K562 (cell line): ENCODE results near the gene INSM1. TPM values are rescaled to one million over a fixed set of nuclear protein-coding genes. Genes with fewer than 3 reads are reported as not detected.
"Not testable (repeated sequence)": the region's sequence is repeated elsewhere in the genome, so short reads cannot be mapped to it uniquely, and the experiment has no call there.

Experiments used
- ATAC-seq: fragments of 200-7000 bp; cut with Tn5 transposase; 3 replicates; pipeline ENCODE4 v1.9.1; 2020; ENCODE audit warnings: moderate library complexity
- BruUV-seq: library from RNA; stranded (reverse); fragments of 400-500 nt; replicated peaks from 2 replicates; lab custom pipeline; 2021; lab: Mats Ljungman, UMichigan
- CTCF ChIA-PET: fragments of 300-600 bp; formaldehyde crosslinking; extraction: SDS; loops from one replicate; lab custom pipeline; 2021; ENCODE audit warnings: low intra/inter-chr PET ratio; lab: Yijun Ruan, JAX
- POLR2A ChIA-PET: fragments of 300-600, 350-650 bp; sonication (Branson Sonifier 250); formaldehyde crosslinking; extraction: SDS; loops from one replicate; lab custom pipeline; 2021; ENCODE audit warnings: antibody characterized with exemption, inconsistent platforms; lab: Yijun Ruan, JAX
- DNase-seq, 4 experiments: peaks; one replicate each; pipeline versions ENCODE4 v3.0.0 to v3.0.0-alpha.2; 2011 to 2018; ENCODE audit warnings: low spot score in 3 of 4, mixed read lengths in 3 of 4; ENCODE audit errors: extremely low read depth in 1 of 4
- FAIRE-seq: peaks from 2 replicates; lab custom pipeline; 2011; peaks lifted over from hg19 to GRCh38; lab: Jason Lieb, UNC
- H2AFZ ChIP-seq: 2 replicates; pipeline ENCODE4 v1.6.0; 2011; ENCODE audit warnings: low read depth, low read length, control low read depth, inconsistent platforms
- H3K27ac ChIP-seq: fragments of 200-600 bp; 3 replicates; pipeline ENCODE4 v1.8.0; 2011; ENCODE audit warnings: low read depth, mild to moderate bottlenecking, control low read depth, inconsistent platforms, low read length, moderate library complexity, mixed read lengths; ENCODE audit errors: extremely low read depth
- H3K27me3 ChIP-seq, 2 experiments: fragments of 300-600 bp in 1 of 2; 2 replicates in 1 of 2; 3 replicates in 1 of 2; pipeline versions ENCODE4 v1.6.0 to v1.8.0; 2011; ENCODE audit warnings: inconsistent platforms in 2 of 2, low read length in 2 of 2, mild to moderate bottlenecking in 1 of 2, mixed read lengths in 1 of 2, moderate library complexity in 1 of 2; ENCODE audit not compliant: control insufficient read depth in 2 of 2, insufficient read depth in 2 of 2
- H3K36me3 ChIP-seq: fragments of 300-600 bp; 3 replicates; pipeline ENCODE4 v1.8.0; 2011; ENCODE audit warnings: mild to moderate bottlenecking, low read length, inconsistent platforms; ENCODE audit not compliant: control insufficient read depth, insufficient read depth
- H3K4me1 ChIP-seq, 2 experiments: fragments of 200-600 bp in 1 of 2; replicated peaks in 1 of 2; 2 replicates in 1 of 2; 3 replicates in 1 of 2; pipeline versions ENCODE4 v1.5.1 to v1.8.0; 2011; ENCODE audit warnings: inconsistent platforms in 2 of 2, low read length in 2 of 2, mild to moderate bottlenecking in 1 of 2, mixed read lengths in 1 of 2, moderate library complexity in 1 of 2; ENCODE audit not compliant: control insufficient read depth in 2 of 2, insufficient read depth in 2 of 2
- H3K4me2 ChIP-seq: 2 replicates; pipeline ENCODE4 v1.6.1; 2011; ENCODE audit warnings: low read length, control low read depth, inconsistent platforms, mixed read lengths; ENCODE audit not compliant: insufficient read depth
- H3K4me3 ChIP-seq: fragments of 200-600 bp; sonication (generic), shearing (Covaris generic); 2 replicates; pipeline ENCODE4 v1.5.1; 2016; ENCODE audit warnings: control low read depth, inconsistent platforms
- H3K79me2 ChIP-seq: fragments of 200-600 bp; 3 replicates; pipeline ENCODE4 v1.8.0; 2011; ENCODE audit warnings: low read length, inconsistent platforms; ENCODE audit not compliant: control insufficient read depth, insufficient read depth
- H3K9ac ChIP-seq, 2 experiments: 2 replicates each; pipeline versions ENCODE4 v1.6.0 to v1.6.1; 2011; ENCODE audit warnings: low read depth in 2 of 2, low read length in 2 of 2, control low read depth in 1 of 2, inconsistent platforms in 1 of 2, mild to moderate bottlenecking in 1 of 2, mixed read lengths in 1 of 2; ENCODE audit not compliant: insufficient read depth in 1 of 2
- H3K9me1 ChIP-seq: one replicate; pipeline ENCODE4 v1.6.0; 2011; ENCODE audit warnings: inconsistent platforms, mild to moderate bottlenecking, low read length, moderate library complexity; ENCODE audit not compliant: control insufficient read depth, insufficient read depth
- H3K9me3 ChIP-seq: replicated peaks from 2 replicates; pipeline ENCODE4 v1.5.1; 2011; ENCODE audit warnings: low read depth, low read length, inconsistent platforms; ENCODE audit not compliant: control insufficient read depth, insufficient read depth
- H4K20me1 ChIP-seq: replicated peaks from 2 replicates; pipeline ENCODE4 v1.6.1; 2011; ENCODE audit warnings: low read length, inconsistent platforms, mixed read lengths; ENCODE audit not compliant: control insufficient read depth, insufficient read depth
- CC2D1A ChIP-seq: fragments of 450-650 bp; IDR thresholded peaks from 2 replicates; pipeline ENCODE4 v1.6.1; 2017; ENCODE audit warnings: mild to moderate bottlenecking
- MXI1 ChIP-seq: IDR thresholded peaks from 2 replicates; pipeline ENCODE4 v1.6.1; 2011; ENCODE audit warnings: low read depth, mild to moderate bottlenecking, improper control_type of control experiment, low read length
- STAT5A ChIP-seq: IDR thresholded peaks from 2 replicates; pipeline ENCODE4 v1.6.1; 2012; ENCODE audit warnings: low read length, inconsistent platforms, borderline replicate concordance
- TAF1 ChIP-seq: IDR thresholded peaks from 2 replicates; pipeline ENCODE4 v1.6.1; 2011; ENCODE audit warnings: mild to moderate bottlenecking, low read length, moderate library complexity; ENCODE audit not compliant: insufficient read depth, control insufficient read depth, severe bottlenecking; ENCODE audit errors: extremely low read depth
- USF1 ChIP-seq: sonication (generic); formaldehyde crosslinking; IDR thresholded peaks from 2 replicates; pipeline ENCODE4 v1.9.0; 2022; ENCODE audit warnings: mild to moderate bottlenecking, missing genetic modification reagents
- WGBS: fragments of 100-300 bp; shearing (Covaris generic); methylation state at CpG from one replicate; pipeline ENCODE4 v1.1.6; 2016; ENCODE audit warnings: low coverage, mixed read lengths; ENCODE audit not compliant: insufficient coverage; ENCODE audit errors: missing lambda C conversion rate; 5-methylcytosine and 5-hydroxymethylcytosine counted together
- in situ Hi-C: fragments of 300-500 bp; cut with MboI; formaldehyde crosslinking; loops from 4 replicates; pipeline ENCODE4 v1.15.0; 2018; ENCODE audit warnings: inconsistent platforms, mixed read lengths
- intact Hi-C: fragments of 100-400 bp; cut with micrococcal nuclease; formaldehyde crosslinking; loops from 2 replicates; pipeline ENCODE4 v1.14.2; 2022
- polyA plus RNA-seq, 8 experiments: library from polyadenylated mRNA; depleted of rRNA in 4 of 8; stranded (reverse) in 5 of 8; unstranded in 3 of 8; fragments of >200 nt; fragmentation: Nextera tagmentation in 2 of 8; fragmentation: Illumina TruSeq in 1 of 8; extraction: Ambion mirVana in 2 of 8; extraction: Trizol in 1 of 8; gene quantifications; 2 replicates each; pipeline versions ENCODE4 v1.2.1 to v1.2.3, GENCODE V29; 2011 to 2014; ENCODE audit warnings: inconsistent platforms in 1 of 8, missing spikeins in 1 of 8
- total RNA-seq, 7 experiments: library from RNA; depleted of rRNA in 6 of 7; stranded (reverse); fragments of >200 nt in 6 of 7; fragmentation: Illumina TruSeq in 2 of 7; extraction: Trizol in 2 of 7; gene quantifications; 2 replicates each; pipeline versions ENCODE4 v1.2.1 to v1.2.3, GENCODE V29; 2011 to 2021; ENCODE audit warnings: low replicate concordance in 1 of 7
- TF ChIP-seq, protein P1 (sequence below): fragments of 250-450 bp; sonication (Bioruptor Pico); IDR thresholded peaks from 2 replicates; pipeline ENCODE4 v1.8.0; 2021; ENCODE audit warnings: borderline replicate concordance, mild to moderate bottlenecking, moderate library complexity; ENCODE audit not compliant: poor library complexity, severe bottlenecking

INSM1 gene
- total and polyA plus RNA-seq, 9 of the 15 experiments (the other 6 are each of a cell fraction or from before 2014, with no cell fraction given) = not detected

DNA sequence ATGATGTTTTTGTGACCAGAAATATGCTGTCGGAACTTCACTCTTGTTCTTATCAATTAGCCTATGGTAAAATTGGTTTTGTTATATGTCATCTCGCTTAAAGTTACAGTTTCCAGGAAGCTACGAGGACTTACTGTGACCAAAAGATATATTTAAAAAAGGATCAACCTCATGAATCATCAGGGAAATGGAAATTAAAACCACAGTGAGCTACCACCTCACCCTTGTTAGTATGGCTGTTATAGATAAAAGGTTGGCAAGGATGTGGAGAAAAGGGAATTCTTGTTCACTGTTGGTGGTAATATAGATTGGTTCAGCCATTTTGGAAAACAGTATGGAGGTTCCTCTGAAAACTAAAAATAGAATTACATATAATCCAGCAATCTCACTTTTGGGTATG lies 14.3 kb upstream of the INSM1 start:
- 0% methylated on average over 3 of the region's 3 CpGs for WGBS
- Histone ChIP-seq H3K9me3 (no peaks in the 10 kb centered on the region), H4K20me1 (no peaks in the 10 kb centered on the region), H3K9me1 (no peaks in the 10 kb centered on the region), H3K36me3 (no peaks in the 10 kb centered on the region), H3K27ac (no peak overlapping the region), H3K27me3 (no peaks in the 10 kb centered on the region), H3K4me1 (no peaks in the 10 kb centered on the region), H2AFZ (no peak overlapping the region), H3K9ac (no peak overlapping the region), H3K4me3 (no peak overlapping the region), H3K4me2 (no peak overlapping the region), H3K79me2 (no peaks in the 10 kb centered on the region)
- no TSS peak for BruUV-seq
- in situ Hi-C loops (no loop called here), intact Hi-C loops (no loop called here)
- TF ChIP-seq, protein P1, sequence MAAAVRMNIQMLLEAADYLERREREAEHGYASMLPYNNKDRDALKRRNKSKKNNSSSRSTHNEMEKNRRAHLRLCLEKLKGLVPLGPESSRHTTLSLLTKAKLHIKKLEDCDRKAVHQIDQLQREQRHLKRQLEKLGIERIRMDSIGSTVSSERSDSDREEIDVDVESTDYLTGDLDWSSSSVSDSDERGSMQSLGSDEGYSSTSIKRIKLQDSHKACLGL (CRISPR knock-in tag) = no peak
- no peak for TF ChIP-seq STAT5A
- no peak for TF ChIP-seq CC2D1A
- no peak for TF ChIP-seq TAF1
- TF ChIP-seq MXI1 = no peak
- TF ChIP-seq USF1 = no peak
- ChIA-PET CTCF (no interaction called here), POLR2A (no interaction called here)
- ATAC-seq (no peak), FAIRE-seq (no peak), DNase-seq (no peak)

DNA sequence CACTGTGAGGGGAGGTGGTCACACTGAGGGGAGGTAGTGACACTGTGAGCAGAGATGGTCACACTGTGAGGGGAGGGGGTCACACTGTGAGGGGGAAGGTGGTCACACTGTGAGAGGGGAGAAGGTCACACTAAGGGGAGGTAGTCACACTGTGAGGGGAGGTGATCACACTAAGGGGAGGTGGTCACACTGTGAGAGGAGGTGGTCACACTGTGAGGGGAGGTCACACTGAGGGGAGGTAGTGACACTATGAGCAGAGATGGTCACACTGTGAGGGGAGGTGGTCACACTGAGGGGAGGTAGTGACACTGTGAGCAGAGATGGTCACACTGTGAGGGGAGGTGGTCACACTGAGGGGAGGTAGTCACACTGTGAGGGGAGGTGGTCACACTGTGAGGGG lies 12.4 kb upstream of the INSM1 start:
- H3K9me1 ChIP-seq, H3K27ac ChIP-seq, H2AFZ ChIP-seq, H3K9me3 ChIP-seq, H3K4me2 ChIP-seq, H3K4me1 ChIP-seq, intact Hi-C loops, CTCF ChIA-PET, ATAC-seq, H3K9ac ChIP-seq, DNase-seq, H3K36me3 ChIP-seq, BruUV-seq, H3K79me2 ChIP-seq, H3K27me3 ChIP-seq, H4K20me1 ChIP-seq, H3K4me3 ChIP-seq, POLR2A ChIA-PET, FAIRE-seq, in situ Hi-C loops: not testable (repeated sequence)
